ENCODE data around the gene MRFAP1L1.

DNA sequence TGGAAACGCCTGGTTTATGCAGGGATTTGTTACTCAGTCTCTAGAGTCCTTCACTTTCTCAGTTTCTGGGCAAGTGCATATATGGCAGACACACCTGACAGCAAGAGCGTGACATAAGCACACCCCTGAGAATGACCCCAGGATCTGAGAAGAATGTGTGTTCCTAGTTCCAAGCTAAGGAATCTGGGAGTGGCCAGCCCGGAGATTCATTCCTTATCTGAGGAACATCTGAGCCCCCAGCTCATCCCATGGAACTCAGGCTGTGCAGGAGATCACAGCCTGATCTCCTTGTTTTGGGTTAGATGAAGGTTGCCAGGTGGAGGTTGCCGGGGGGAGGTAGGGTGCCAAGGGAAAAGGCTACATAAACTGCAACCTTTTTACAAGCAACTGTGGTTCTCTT lies 49.1 kb upstream of the MRFAP1L1 start:
- no peak for TF ChIP-seq EZH2phosphoT487 (IDR thresholded peaks at IDR 0.05; ENCODE audit: low read depth)
- no peak for TF ChIP-seq CTCF (IDR thresholded peaks at IDR 0.05; ENCODE audit: low read depth, low read length)

Data from OCI-LY3 (cell line).